Neural crest cell (in vitro differentiated cells): ENCODE results near the gene SLC26A6. TPM values are rescaled to one million over a fixed set of nuclear protein-coding genes. Genes with fewer than 3 reads are reported as not detected.

Experiments used
- DNase-seq: peaks from one replicate; pipeline ENCODE4 v3.0.0; 2021; ENCODE audit warnings: low read depth, mixed read lengths, low spot score
- H3K27ac Mint-ChIP-seq: one replicate; pipeline ENCODE4 v1.8.0; 2021; ENCODE audit warnings: mild to moderate bottlenecking, mixed read lengths; ENCODE audit not compliant: unreplicated experiment
- H3K27me3 Mint-ChIP-seq: 2 replicates; pipeline ENCODE4 v1.8.0; 2021; ENCODE audit warnings: low read depth, mild to moderate bottlenecking, mixed read lengths
- H3K36me3 Mint-ChIP-seq: 2 replicates; pipeline ENCODE4 v1.8.0; 2021; ENCODE audit warnings: low read depth, mild to moderate bottlenecking, mixed read lengths
- H3K4me1 Mint-ChIP-seq: 2 replicates; pipeline ENCODE4 v1.8.0; 2021; ENCODE audit warnings: mixed read lengths
- H3K4me3 Mint-ChIP-seq: one replicate; pipeline ENCODE4 v1.8.0; 2021; ENCODE audit warnings: mild to moderate bottlenecking, mixed read lengths
- H3K9me3 Mint-ChIP-seq: 2 replicates; pipeline ENCODE4 v1.8.0; 2021; ENCODE audit warnings: mixed read lengths
- CTCF ChIP-seq: fragments of 200-600 bp; sonication (generic); conservative IDR thresholded peaks from 2 replicates; pipeline ENCODE4 v1.5.0; 2021; ENCODE audit warnings: antibody characterized with exemption, mild to moderate bottlenecking
- total RNA-seq: library from RNA; stranded (reverse); gene quantifications from 2 replicates; pipeline ENCODE4 v1.2.1, GENCODE V29; 2021

The SLC26A6 gene
- total RNA-seq, 1 donor from 2014 or later: 57.4 TPM

GRCh38 chr3:48636149-48636655, 941 bp upstream of the SLC26A6 start:
- H3K4me1 Mint-ChIP-seq: peaks cover 32% of the 10 kb centered on the region
- no peaks in the 10 kb centered on the region for H3K9me3 Mint-ChIP-seq
- peak overlapping the region; percentile 92 for H3K27ac Mint-ChIP-seq
- no peaks in the 10 kb centered on the region for H3K36me3 Mint-ChIP-seq
- DNase-seq: no peak
- no peak for TF ChIP-seq CTCF
- H3K27me3 Mint-ChIP-seq: no peaks in the 10 kb centered on the region
- peak overlapping the region; percentile 89 for H3K4me3 Mint-ChIP-seq

- Mint-ChIP-seq H3K27ac (no peak overlapping the region), H3K4me1 (peaks cover 32% of the 10 kb centered on the region), H3K4me3 (peak overlapping the region; percentile 89), H3K36me3 (no peaks in the 10 kb centered on the region), H3K9me3 (no peaks in the 10 kb centered on the region), H3K27me3 (no peaks in the 10 kb centered on the region)
- peak; percentile 34 for DNase-seq
- no peak for TF ChIP-seq CTCF
Observed at GRCh38 chr3:48634661-48635221, 520 bp downstream of the SLC26A6 start.

GRCh38 chr3:48633743-48634142, 1.5 kb downstream of the SLC26A6 start:
- no peak overlapping the region for H3K27ac Mint-ChIP-seq
- no peak for DNase-seq
- no peaks in the 10 kb centered on the region for H3K9me3 Mint-ChIP-seq
- H3K36me3 Mint-ChIP-seq: peaks cover 5% of the 10 kb centered on the region
- H3K4me3 Mint-ChIP-seq: peak overlapping the region; percentile 84
- H3K27me3 Mint-ChIP-seq: no peaks in the 10 kb centered on the region
- H3K4me1 Mint-ChIP-seq: peaks cover 36% of the 10 kb centered on the region
- no peak for TF ChIP-seq CTCF

- peaks cover 5% of the 10 kb centered on the region for H3K36me3 Mint-ChIP-seq
- H3K27ac Mint-ChIP-seq: no peak overlapping the region
- peaks cover 36% of the 10 kb centered on the region for H3K4me1 Mint-ChIP-seq
- no peaks in the 10 kb centered on the region for H3K9me3 Mint-ChIP-seq
- TF ChIP-seq CTCF: no peak
- no peak for DNase-seq
- H3K27me3 Mint-ChIP-seq: no peaks in the 10 kb centered on the region
- peak overlapping the region; percentile 84 for H3K4me3 Mint-ChIP-seq
Observed at GRCh38 chr3:48633256-48633655, 2.0 kb downstream of the SLC26A6 start.

- DNase-seq: no peak
- Mint-ChIP-seq H3K27me3 (no peaks in the 10 kb centered on the region), H3K9me3 (no peaks in the 10 kb centered on the region), H3K27ac (no peak overlapping the region), H3K4me1 (peaks cover 29% of the 10 kb centered on the region), H3K4me3 (peak overlapping the region; percentile 71), H3K36me3 (peaks cover 15% of the 10 kb centered on the region)
- no peak for TF ChIP-seq CTCF
Observed at GRCh38 chr3:48631516-48632448, 3.5 kb downstream of the SLC26A6 start.
